A204.1 (cell line): ENCODE results near the gene SERPINE3.

Source experiments
- FAIRE-seq: peaks from 2 replicates; lab custom pipeline; 2012; peaks lifted over from hg19 to GRCh38; lab: Jason Lieb, UNC

The SERPINE3 gene

GRCh38 chr13:51328488-51328887, 11.0 kb upstream of the SERPINE3 start:
- FAIRE-seq = no peak

GRCh38 chr13:51329606-51330005, 9.9 kb upstream of the SERPINE3 start:
- no peak for FAIRE-seq

DNA sequence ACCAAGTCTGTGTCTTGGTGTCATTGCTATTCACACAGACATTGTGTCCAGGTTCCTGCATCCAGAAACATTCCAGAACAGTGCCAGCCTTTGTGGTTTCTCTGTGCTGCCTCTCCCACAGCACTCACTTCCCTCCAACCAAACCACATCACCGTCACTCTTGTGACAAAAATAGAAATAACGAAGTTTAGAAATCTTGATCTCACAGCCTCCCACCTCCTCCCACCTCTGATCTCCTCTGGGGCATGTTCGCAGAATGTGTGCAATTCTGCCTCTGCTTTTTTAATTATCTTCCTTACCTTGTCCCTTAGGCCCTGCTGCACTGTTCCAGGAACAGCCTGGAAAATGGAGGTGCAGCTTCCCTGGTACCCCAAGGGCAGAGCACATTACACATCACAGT, 8.7 kb upstream of the SERPINE3 start:
- FAIRE-seq = no peak

DNA sequence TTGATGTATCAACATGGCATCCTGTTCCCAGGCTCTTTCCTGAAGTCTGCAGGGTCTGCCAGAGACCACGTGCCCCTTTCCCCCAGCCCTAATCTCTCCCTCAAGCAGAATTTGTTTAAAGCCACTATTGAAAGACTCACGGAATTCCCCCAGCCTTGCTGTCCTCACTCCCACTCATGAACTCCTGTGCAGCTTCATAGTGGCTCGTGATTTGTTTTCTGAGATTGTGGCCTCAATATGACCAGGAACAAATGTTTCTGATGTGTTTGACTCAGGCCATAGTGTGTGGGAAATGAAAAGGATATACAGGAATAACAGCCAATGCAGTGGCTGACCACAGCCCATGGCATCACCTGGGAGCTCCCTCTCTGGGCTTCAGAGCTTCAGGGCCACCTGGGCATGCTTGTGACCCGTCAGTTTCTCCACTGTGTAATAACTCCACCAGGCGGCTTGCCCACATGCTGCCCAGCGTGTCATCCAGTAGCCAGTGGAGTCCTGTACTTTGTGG, 8.1 kb upstream of the SERPINE3 start:
- no peak for FAIRE-seq

DNA sequence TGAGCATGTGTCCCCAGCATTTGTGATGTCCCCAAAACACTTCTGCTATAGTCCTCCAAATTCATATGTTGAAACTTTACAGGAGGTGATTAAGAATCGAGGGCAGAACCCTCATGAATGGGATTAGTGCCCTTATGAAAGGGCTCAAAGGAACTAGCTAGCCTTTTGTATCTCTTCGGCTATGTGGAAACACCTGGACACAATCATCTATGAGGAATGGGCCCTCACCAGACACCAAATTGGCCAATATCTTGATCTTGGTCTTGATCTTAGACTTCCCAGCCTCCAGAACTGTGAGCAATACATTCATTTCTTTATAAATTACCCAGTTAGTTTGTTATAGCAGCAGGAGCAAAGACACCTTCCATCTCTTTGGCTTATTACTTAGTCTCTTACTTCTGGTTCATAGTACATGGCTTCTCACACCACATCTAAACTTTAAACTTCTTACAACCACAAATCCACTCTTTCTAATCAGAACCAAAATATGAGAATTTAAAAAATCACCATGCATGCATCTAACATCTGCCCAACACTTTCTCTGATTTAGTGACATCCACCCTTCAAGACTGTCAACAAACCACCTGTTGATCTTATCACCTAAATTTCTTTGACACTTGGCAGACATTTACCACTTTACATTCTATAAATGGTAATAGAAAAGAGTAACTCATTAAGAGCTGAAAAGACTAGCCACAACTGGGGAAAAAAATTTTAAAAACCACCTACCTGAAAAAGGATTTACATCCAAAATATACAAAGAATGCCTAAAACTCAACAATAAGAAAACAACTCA, 6.7 kb upstream of the SERPINE3 start:
- FAIRE-seq = no peak

- FAIRE-seq = no peak
Observed at GRCh38 chr13:51333421-51333820, 6.1 kb upstream of the SERPINE3 start.

DNA sequence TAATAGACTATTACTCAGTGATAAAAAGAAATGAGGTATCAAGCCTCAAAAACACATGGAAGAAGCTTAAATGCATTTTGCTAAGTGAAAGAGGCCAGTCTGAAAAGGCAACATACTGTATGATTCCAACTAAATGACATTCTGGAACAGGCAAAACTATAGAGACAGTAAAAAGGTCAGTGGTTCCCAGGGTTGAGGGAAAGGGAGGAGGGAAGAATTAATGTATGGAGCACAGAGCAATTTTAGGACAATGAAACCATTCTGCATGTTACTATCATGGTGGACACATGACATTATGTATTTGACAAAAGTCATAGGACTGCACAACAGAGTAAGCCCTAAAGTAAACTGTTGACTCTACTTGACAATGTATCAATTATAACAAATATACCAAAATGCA, 5.7 kb upstream of the SERPINE3 start:
- FAIRE-seq = no peak

- FAIRE-seq = no peak
Observed at GRCh38 chr13:51336746-51337145, 2.7 kb upstream of the SERPINE3 start.

- FAIRE-seq = no peak
Observed at GRCh38 chr13:51339952-51340732, 651 bp downstream of the SERPINE3 start.

DNA sequence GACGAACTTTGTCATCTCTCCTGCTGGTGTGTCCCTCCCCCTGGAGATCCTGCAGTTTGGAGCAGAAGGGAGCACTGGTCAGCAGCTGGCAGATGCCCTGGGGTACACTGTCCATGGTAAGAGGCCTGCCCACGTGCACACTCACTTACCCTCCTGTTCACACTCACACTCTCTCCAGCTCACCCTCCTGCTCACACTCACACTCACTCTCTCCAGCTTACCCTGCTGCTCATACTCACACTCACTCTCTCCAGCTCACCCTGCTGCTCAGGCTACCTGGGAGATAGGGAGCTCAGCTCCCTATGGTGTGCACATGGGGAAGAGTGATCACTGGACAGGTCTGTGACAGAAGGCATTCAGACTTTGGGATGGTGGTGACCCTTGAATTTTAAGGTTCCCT, 1.7 kb downstream of the SERPINE3 start:
- no peak for FAIRE-seq

DNA sequence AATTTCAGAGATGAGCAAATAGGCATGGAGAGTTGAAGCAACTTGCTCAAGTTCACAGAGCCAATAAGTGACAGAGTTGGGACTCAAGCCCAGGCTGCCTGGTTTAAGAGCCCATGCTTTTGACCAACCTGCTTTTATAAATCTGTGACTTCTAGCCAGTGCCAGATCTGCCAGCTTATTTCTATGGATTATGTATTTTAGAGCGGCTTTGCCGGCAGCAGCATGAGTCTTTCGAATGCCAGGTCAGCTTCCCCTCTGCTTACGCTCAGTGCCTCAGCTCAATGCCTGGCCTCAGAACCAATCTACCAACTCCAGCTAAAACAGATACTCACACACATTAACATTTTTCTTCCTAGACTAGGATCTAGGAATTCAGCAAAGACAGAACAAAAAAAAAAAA, 2.3 kb downstream of the SERPINE3 start:
- FAIRE-seq = no peak

- no peak for FAIRE-seq
Observed at GRCh38 chr13:51342706-51343105, 3.2 kb downstream of the SERPINE3 start.

DNA sequence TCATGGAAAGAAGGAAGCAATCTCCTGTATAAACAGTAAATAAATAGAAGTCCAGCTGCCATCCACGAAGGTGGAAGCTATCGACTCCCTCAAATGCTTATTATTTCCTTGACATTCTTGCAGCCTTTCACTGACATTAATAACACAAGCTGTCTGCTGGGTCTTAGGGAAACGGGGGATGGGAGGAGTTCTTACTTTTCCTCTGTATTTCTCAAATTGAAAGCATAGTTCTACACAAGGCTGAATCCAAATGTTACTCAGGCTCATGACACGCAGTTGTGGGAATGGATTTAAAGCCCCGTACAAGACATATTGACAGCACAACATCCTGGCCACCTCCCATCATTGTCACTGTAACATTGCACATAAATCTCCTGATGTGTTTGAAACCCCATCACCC, 4.0 kb downstream of the SERPINE3 start:
- FAIRE-seq = no peak

GRCh38 chr13:51346397-51346796, 6.9 kb downstream of the SERPINE3 start:
- FAIRE-seq = no peak

- FAIRE-seq = no peak
Observed at GRCh38 chr13:51347099-51347498, 7.6 kb downstream of the SERPINE3 start.

DNA sequence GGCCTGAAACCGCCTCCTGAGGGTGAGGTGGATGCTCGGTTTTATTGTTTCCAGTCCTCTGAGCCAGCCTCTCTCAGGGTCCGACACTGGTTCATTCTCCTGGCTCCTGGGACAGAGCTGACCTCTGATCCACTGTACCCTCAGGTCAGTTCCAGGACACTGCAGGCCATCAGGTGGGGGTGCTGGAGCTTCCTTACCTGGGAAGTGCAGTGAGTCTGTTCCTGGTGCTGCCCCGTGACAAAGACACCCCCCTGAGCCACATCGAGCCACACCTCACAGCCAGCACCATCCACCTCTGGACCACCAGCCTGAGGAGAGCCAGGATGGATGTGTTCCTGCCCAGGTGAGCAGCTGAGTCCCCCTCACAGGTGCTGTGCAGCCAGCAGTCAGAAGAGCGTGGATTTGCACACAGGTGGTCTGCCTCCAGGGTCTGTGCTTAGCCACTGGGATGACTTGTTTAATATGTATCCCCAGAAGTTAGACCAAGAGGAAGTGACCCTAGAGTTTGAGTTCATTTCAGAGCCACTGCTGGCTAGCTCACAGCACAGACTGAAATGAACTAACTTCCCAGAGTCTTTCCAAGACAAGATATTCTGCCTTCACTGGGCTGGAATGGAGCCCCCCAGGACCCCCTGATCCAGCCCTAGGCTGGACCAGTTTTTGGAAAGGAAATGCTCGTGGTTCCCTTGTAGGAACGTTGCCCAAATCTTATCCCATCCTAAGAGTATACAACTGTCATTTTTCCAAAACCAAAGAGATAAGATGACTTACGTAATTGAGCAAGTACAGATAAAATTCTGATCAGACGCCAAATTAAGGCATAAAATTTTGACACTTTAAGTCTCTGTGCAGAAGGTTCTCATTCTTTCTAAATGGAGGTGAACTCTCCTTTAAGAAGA, 8.8 kb downstream of the SERPINE3 start:
- FAIRE-seq = no peak

- FAIRE-seq = no peak
Observed at GRCh38 chr13:51349016-51349415, 9.5 kb downstream of the SERPINE3 start.

DNA sequence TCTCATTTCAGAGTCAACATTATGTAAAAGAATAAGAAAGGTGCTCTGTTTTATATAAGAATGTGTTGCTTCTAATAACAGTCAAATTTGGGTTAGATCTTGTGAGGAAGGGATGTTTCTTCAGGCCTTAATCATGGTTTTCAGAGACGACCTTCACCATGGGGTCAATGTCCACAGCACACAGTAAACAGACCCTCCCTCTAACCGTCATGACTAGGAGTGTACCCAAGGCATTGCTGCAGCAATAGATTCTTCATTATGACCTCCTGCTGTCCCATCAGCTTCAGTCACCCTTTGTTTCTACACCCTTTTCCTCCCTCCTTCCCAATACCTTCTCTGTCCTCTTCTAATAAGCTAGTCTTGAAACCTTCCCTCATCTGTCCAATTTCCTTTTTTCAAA, 15.7 kb downstream of the SERPINE3 start:
- FAIRE-seq = no peak

DNA sequence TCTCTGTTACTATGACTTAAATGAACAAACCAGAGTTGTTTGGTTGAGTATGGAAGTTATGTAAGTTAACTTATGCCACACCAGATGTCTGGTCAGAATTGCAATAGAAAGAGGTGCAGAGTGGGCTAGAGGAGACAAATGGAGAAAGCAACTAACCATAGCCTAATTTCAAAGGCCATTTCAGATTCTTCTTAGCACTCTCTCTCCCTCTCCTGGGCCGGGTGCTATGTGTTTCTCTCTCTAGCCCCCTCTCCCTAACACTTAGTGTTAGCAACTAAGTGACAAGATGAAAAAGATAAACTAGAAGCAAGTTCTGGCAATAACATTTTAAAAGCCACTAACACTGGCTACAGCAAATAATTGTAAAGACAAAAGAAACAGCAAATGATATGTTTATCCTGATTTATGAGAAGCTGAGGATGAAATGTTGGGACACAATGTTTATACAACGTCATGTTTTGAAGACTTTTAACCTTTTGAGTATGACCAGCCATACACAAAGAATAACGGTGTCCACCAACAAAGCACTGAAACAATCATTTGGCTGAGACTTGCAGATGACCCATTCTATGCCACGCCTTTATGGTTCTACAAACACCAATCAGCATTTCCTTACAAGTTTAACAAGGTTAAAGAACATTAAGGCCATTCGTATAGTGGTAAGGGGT, 18.6 kb downstream of the SERPINE3 start:
- FAIRE-seq = no peak

- FAIRE-seq = no peak
Observed at GRCh38 chr13:51359352-51359751, 19.9 kb downstream of the SERPINE3 start.

DNA sequence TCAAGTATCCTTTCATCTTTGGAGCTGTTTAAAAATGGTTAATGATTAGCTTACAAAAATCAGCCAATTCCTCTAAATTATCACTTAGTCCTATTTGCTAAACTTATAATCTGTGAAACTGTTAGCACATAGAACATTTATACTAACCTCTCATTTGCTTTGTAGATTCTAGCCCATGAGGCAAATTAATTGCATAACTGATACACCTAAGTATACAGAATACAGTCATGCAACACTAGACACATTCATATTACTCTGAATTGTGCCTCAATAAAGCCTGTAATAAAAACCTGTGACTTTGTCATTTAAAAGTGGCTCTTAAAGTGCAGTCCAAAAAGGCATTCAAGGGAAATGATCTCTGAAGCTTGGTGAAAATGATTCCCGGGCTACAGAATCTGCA, 21.0 kb downstream of the SERPINE3 start:
- no peak for FAIRE-seq

DNA sequence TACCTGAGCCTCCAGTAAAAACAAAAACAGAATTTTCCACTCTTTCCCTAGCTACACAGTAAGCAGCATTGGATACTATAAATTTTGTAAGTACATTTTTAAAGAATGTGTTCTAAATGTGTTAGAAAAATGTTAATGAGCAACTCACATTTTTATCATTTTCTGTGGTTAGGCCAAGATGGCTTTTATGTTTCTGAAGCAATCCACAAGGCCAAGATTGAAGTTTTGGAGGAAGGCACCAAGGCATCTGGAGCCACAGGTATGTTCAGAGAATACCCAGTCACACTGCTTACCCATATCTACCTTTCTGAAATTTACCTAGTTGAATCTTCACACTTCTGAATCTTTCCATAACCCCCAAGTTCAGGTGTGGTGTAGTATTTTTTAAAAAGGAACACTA, 21.6 kb downstream of the SERPINE3 start:
- FAIRE-seq = no peak
